ENCODE data around the gene SARS1. TPM values are rescaled to one million over a fixed set of nuclear protein-coding genes. Genes with fewer than 3 reads are reported as not detected.

SARS1 gene
- polyA plus RNA-seq, 1 experiment, result 301 TPM

GRCh38 chr1:109243221-109243620, 29.5 kb downstream of the SARS1 start:
- no peaks in the 10 kb centered on the region for H3K27me3 ChIP-seq (ENCODE audit: control insufficient read depth, insufficient read depth, low read length)
- no peak overlapping the region for H3K4me3 ChIP-seq (ENCODE audit: low read depth, low read length)
- DNase-seq (ENCODE audit: low read depth, low spot score), result no peak
- POLR2A ChIA-PET, result no interaction called here
- CTCF ChIA-PET, result interaction anchor here (0.7 to 1.6 kb wide), 2 partner anchors 143 to 156 kb away, joined by 3 to 4 read pairs; no protein-coding TSS in a partner anchor
- no peaks in the 10 kb centered on the region for H3K9me3 ChIP-seq (ENCODE audit: control insufficient read depth, insufficient read depth, low read length)
- TF ChIP-seq CTCF (IDR thresholded peaks at IDR 0.05; ENCODE audit: low read depth, low read length), result no peak
- H3K27ac ChIP-seq (ENCODE audit: low read depth, low read length), result no peak overlapping the region

GRCh38 chr1:109243860-109244552, 30.3 kb downstream of the SARS1 start:
- no peaks in the 10 kb centered on the region for H3K27me3 ChIP-seq (ENCODE audit: control insufficient read depth, insufficient read depth, low read length)
- no peak overlapping the region for H3K4me3 ChIP-seq (ENCODE audit: low read depth, low read length)
- no peak for DNase-seq (ENCODE audit: low read depth, low spot score)
- CTCF ChIA-PET, result interaction anchor here (1.6 kb wide), 1 partner anchor 144 kb away, joined by 4 read pairs; no protein-coding TSS in a partner anchor
- no peak for TF ChIP-seq CTCF (IDR thresholded peaks at IDR 0.05; ENCODE audit: low read depth, low read length)
- POLR2A ChIA-PET, result no interaction called here
- no peaks in the 10 kb centered on the region for H3K9me3 ChIP-seq (ENCODE audit: control insufficient read depth, insufficient read depth, low read length)
- H3K27ac ChIP-seq (ENCODE audit: low read depth, low read length), result no peak overlapping the region

- POLR2A ChIA-PET, result no interaction called here
- CTCF ChIA-PET, result interaction anchor here (1.5 kb wide), 1 partner anchor 45 kb away, joined by 3 read pairs; no protein-coding TSS in a partner anchor
- Histone ChIP-seq H3K27me3 (ENCODE audit: control insufficient read depth, insufficient read depth, low read length) (no peaks in the 10 kb centered on the region), H3K4me3 (ENCODE audit: low read depth, low read length) (no peak overlapping the region), H3K9me3 (ENCODE audit: control insufficient read depth, insufficient read depth, low read length) (peaks cover 3% of the 10 kb centered on the region; the same call in 1 of the 2 replicates), H3K27ac (ENCODE audit: low read depth, low read length) (no peak overlapping the region)
- TF ChIP-seq CTCF (IDR thresholded peaks at IDR 0.05; ENCODE audit: low read depth, low read length), result no peak
- no peak for DNase-seq (ENCODE audit: low read depth, low spot score)
These were observed 32.4 kb downstream of the SARS1 start for GRCh38 chr1:109246141-109246551.

GRCh38 chr1:109247401-109248365, 34.0 kb downstream of the SARS1 start:
- no peak for DNase-seq (ENCODE audit: low read depth, low spot score)
- Histone ChIP-seq H3K27ac (ENCODE audit: low read depth, low read length) (no peak overlapping the region), H3K27me3 (ENCODE audit: control insufficient read depth, insufficient read depth, low read length) (no peaks in the 10 kb centered on the region), H3K4me3 (ENCODE audit: low read depth, low read length) (no peak overlapping the region), H3K9me3 (ENCODE audit: control insufficient read depth, insufficient read depth, low read length) (peaks cover 16% of the 10 kb centered on the region)
- ChIA-PET POLR2A (no interaction called here), CTCF (interaction anchor here (0.7 to 1.5 kb wide), 5 partner anchors 8 to 148 kb away, joined by 3 to 4 read pairs (median 3); no protein-coding TSS in a partner anchor)
- TF ChIP-seq CTCF (IDR thresholded peaks at IDR 0.05; ENCODE audit: low read depth, low read length), result no peak
